Caco-2 (cell line): ENCODE measurements around the gene SART1. TPM values are rescaled to one million over a fixed set of nuclear protein-coding genes. Genes with fewer than 3 reads are reported as not detected.

Source experiments
- BruUV-seq: library from RNA; stranded (reverse); fragments of 400-500 nt; replicated peaks from 2 replicates; lab custom pipeline; 2021; lab: Mats Ljungman, UMichigan
- CTCF ChIA-PET: fragments of 300-600 bp; sonication (Branson Sonifier 250); formaldehyde crosslinking; loops from one replicate; lab custom pipeline; 2022; ENCODE audit warnings: antibody characterized with exemption; lab: Charles Lee
- POLR2A ChIA-PET: fragments of 300-600 bp; sonication (Branson Sonifier 250); formaldehyde crosslinking; loops from one replicate; lab custom pipeline; 2022; ENCODE audit warnings: antibody characterized with exemption; lab: Charles Lee
- DNase-seq, 2 experiments: peaks; one replicate each; pipeline versions ENCODE4 v3.0.0 to v3.0.0-alpha.2; 2020 to 2022
- H3K27me3 ChIP-seq: replicated peaks from 2 replicates; pipeline ENCODE4 v1.6.0; 2011; ENCODE audit warnings: low read length; ENCODE audit not compliant: control insufficient read depth, insufficient read depth
- H3K36me3 ChIP-seq: 2 replicates; pipeline ENCODE4 v1.5.1; 2011; ENCODE audit warnings: low read length; ENCODE audit not compliant: control insufficient read depth, insufficient read depth
- H3K4me1 ChIP-seq: fragments of 250-450 bp; sonication (Bioruptor Pico); 2 replicates; pipeline ENCODE4 v1.5.1; 2020; ENCODE audit warnings: mild to moderate bottlenecking
- H3K4me3 ChIP-seq: 2 replicates; pipeline ENCODE4 v1.5.1; 2011; ENCODE audit warnings: low read depth, mild to moderate bottlenecking, control low read depth, low read length
- H3K9me3 ChIP-seq: fragments of 250-450 bp; sonication (Bioruptor Pico); 2 replicates; pipeline ENCODE4 v1.5.1; 2020; ENCODE audit warnings: mild to moderate bottlenecking, moderate library complexity
- H3K27ac Mint-ChIP-seq: one replicate; pipeline ENCODE4 v1.8.0; 2022; ENCODE audit warnings: mixed read lengths; ENCODE audit not compliant: unreplicated experiment
- H3K27me3 Mint-ChIP-seq: one replicate; pipeline ENCODE4 v1.8.0; 2022; ENCODE audit warnings: mixed read lengths; ENCODE audit not compliant: insufficient read depth, unreplicated experiment
- H3K36me3 Mint-ChIP-seq: one replicate; pipeline ENCODE4 v1.8.0; 2022; ENCODE audit warnings: mild to moderate bottlenecking, mixed read lengths; ENCODE audit not compliant: insufficient read depth, unreplicated experiment
- H3K4me1 Mint-ChIP-seq: one replicate; pipeline ENCODE4 v1.8.0; 2022; ENCODE audit warnings: low read depth, mixed read lengths; ENCODE audit not compliant: unreplicated experiment
- H3K4me3 Mint-ChIP-seq: one replicate; pipeline ENCODE4 v1.8.0; 2022; ENCODE audit warnings: mild to moderate bottlenecking, moderate library complexity, mixed read lengths; ENCODE audit not compliant: unreplicated experiment
- H3K9me3 Mint-ChIP-seq: one replicate; pipeline ENCODE4 v1.8.0; 2022; ENCODE audit warnings: mixed read lengths; ENCODE audit not compliant: unreplicated experiment
- CTCF ChIP-seq, 2 experiments: fragments of 200-600 bp in 1 of 2; IDR thresholded peaks; 1 replicate in 1 of 2; 2 replicates in 1 of 2; pipeline versions ENCODE4 v1.5.1 to v1.8.0; 2011 to 2022; ENCODE audit warnings: antibody characterized with exemption in 1 of 2, control low read depth in 1 of 2, inconsistent platforms in 1 of 2, low read depth in 1 of 2, low read length in 1 of 2, mild to moderate bottlenecking in 1 of 2, moderate library complexity in 1 of 2; ENCODE audit not compliant: insufficient read depth in 1 of 2, severe bottlenecking in 1 of 2, unreplicated experiment in 1 of 2
- intact Hi-C: fragments of 100-400 bp; cut with micrococcal nuclease; formaldehyde crosslinking; loops from one replicate; pipeline ENCODE4 v1.10.0; 2022; ENCODE audit not compliant: unreplicated experiment
- total RNA-seq: library from RNA; stranded (reverse); gene quantifications from 2 replicates; pipeline ENCODE4 v1.2.3, GENCODE V29; 2022

The SART1 gene
- total RNA-seq, 1 experiment from 2014 or later = 78.0 TPM

- Mint-ChIP-seq H3K9me3 (no peaks in the 10 kb centered on the region), H3K4me3 (no peak overlapping the region), H3K27ac (no peak overlapping the region), H3K36me3 (peaks cover 6% of the 10 kb centered on the region), H3K27me3 (no peaks in the 10 kb centered on the region), H3K4me1 (no peaks in the 10 kb centered on the region)
- H3K27me3 ChIP-seq = no peaks in the 10 kb centered on the region
- ChIA-PET CTCF (no interaction called here), POLR2A (no interaction called here)
- BruUV-seq = no TSS peak
- H3K4me1 ChIP-seq = no peaks in the 10 kb centered on the region
- H3K36me3 ChIP-seq = no peaks in the 10 kb centered on the region
- intact Hi-C loops = no loop called here
- H3K9me3 ChIP-seq = no peaks in the 10 kb centered on the region
- TF ChIP-seq CTCF (IDR thresholded peaks at IDR 0.05; ENCODE audit: insufficient read depth in 1 of 2, low read depth in 1 of 2, low read length in 1 of 2, severe bottlenecking in 1 of 2, unreplicated experiment in 1 of 2) = no peak
- no peak overlapping the region for H3K4me3 ChIP-seq
- no peak for DNase-seq
Observed at GRCh38 chr11:65927904-65928397, 33.6 kb upstream of the SART1 start.

- DNase-seq = no peak
- Mint-ChIP-seq H3K36me3 (peaks cover 6% of the 10 kb centered on the region), H3K9me3 (no peaks in the 10 kb centered on the region), H3K27me3 (no peaks in the 10 kb centered on the region), H3K27ac (peak overlapping the region; percentile 57), H3K4me3 (no peak overlapping the region), H3K4me1 (no peaks in the 10 kb centered on the region)
- TF ChIP-seq CTCF (IDR thresholded peaks at IDR 0.05; ENCODE audit: insufficient read depth in 1 of 2, low read depth in 1 of 2, low read length in 1 of 2, severe bottlenecking in 1 of 2, unreplicated experiment in 1 of 2) = no peak
- H3K4me3 ChIP-seq = no peak overlapping the region
- H3K4me1 ChIP-seq = no peaks in the 10 kb centered on the region
- ChIA-PET POLR2A (no interaction called here), CTCF (no interaction called here)
- no peaks in the 10 kb centered on the region for H3K36me3 ChIP-seq
- H3K9me3 ChIP-seq = no peaks in the 10 kb centered on the region
- no TSS peak for BruUV-seq
- H3K27me3 ChIP-seq = no peaks in the 10 kb centered on the region
- intact Hi-C loops = no loop called here
Observed at GRCh38 chr11:65928667-65929066, 32.9 kb upstream of the SART1 start.

DNA sequence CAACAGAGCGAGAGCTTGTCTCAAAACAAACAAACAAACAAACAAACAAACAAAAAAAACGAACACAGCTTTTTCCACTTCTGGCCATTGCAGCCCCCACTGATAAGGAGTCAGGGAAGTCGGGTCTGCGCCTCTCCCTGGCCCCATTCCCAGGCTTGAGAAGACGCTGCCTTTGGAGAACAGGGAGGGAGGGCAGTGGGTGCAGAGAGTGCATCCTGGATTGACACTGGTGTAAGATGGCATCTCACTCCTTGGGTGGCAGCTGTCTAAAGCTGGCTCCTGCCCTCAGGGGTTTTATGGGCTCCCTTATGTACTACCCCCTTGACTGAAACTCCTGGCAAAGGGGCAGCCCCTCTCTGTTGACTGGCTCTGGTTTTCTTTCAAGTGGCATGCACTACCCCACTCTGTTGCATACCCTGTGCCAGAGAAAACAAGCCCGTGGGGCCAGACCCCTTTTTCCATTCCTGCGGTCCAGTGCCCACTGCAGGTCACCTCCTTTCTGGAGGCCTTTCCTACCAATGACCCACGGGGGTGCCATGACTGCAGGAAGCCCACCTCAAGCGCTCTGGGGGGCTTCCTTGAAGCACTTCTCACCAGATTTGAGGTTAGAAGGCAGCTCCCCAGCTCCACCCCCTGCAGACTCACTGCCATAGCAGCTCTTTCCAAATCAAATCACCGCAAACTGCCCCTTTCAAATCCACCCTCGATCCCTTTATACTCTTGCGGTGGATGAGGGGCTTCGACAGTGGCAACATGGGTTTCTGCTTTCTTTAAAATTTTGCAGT, 29.6 kb upstream of the SART1 start:
- Mint-ChIP-seq H3K36me3 (peaks cover 4% of the 10 kb centered on the region), H3K27ac (no peak overlapping the region), H3K9me3 (no peaks in the 10 kb centered on the region), H3K4me1 (no peaks in the 10 kb centered on the region), H3K27me3 (peaks cover 2% of the 10 kb centered on the region), H3K4me3 (no peak overlapping the region)
- TF ChIP-seq CTCF (IDR thresholded peaks at IDR 0.05; ENCODE audit: insufficient read depth in 1 of 2, low read depth in 1 of 2, low read length in 1 of 2, severe bottlenecking in 1 of 2, unreplicated experiment in 1 of 2) = no peak
- H3K27me3 ChIP-seq = no peaks in the 10 kb centered on the region
- intact Hi-C loops = no loop called here
- no peaks in the 10 kb centered on the region for H3K9me3 ChIP-seq
- no peaks in the 10 kb centered on the region for H3K4me1 ChIP-seq
- ChIA-PET POLR2A (interaction anchor here (0.5 to 0.7 kb wide), 2 partner anchors 41 to 74 kb away, joined by 3 to 4 read pairs; partner anchors contain the start of gene CFL1), CTCF (interaction anchor here (0.6 to 0.7 kb wide), 2 partner anchors 41 to 47 kb away, joined by 3 to 5 read pairs; partner anchors contain the start of gene CCDC85B)
- H3K36me3 ChIP-seq = no peaks in the 10 kb centered on the region
- H3K4me3 ChIP-seq = no peak overlapping the region
- no TSS peak for BruUV-seq
- DNase-seq = no peak
